Activated CD4-positive, alpha-beta T cell treated with anti-CD3 and anti-CD28 coated beads, Interleukin-2, amount 10 ng/mL, durations not matched to agents 7 days and 5 days (primary cell): Measurements from ENCODE around the gene COA8. TPM values are rescaled to one million over a fixed set of nuclear protein-coding genes. Genes with fewer than 3 reads are reported as not detected.

ENCODE experiments used
- CTCF ChIA-PET: fragments of 350-600 bp; sonication (Branson Sonifier 250); formaldehyde crosslinking; loops from one replicate; lab custom pipeline; 2021; ENCODE audit warnings: antibody characterized with exemption; lab: Charles Lee
- POLR2A ChIA-PET: fragments of 350-600 bp; sonication (Branson Sonifier 250); formaldehyde crosslinking; loops from one replicate; lab custom pipeline; 2021; ENCODE audit warnings: antibody characterized with exemption; lab: Charles Lee
- DNase-seq: peaks from one replicate; pipeline ENCODE4 v3.0.0-alpha.2; 2020
- H3K27ac Mint-ChIP-seq: one replicate; pipeline ENCODE4 v1.8.0; 2021; ENCODE audit warnings: mild to moderate bottlenecking, moderate library complexity, mixed read lengths
- H3K27me3 Mint-ChIP-seq: one replicate; pipeline ENCODE4 v1.8.0; 2021; ENCODE audit warnings: mixed read lengths
- H3K36me3 Mint-ChIP-seq: one replicate; pipeline ENCODE4 v1.8.0; 2021; ENCODE audit warnings: low read depth, mixed read lengths
- H3K4me1 Mint-ChIP-seq: one replicate; pipeline ENCODE4 v1.8.0; 2021; ENCODE audit warnings: mixed read lengths
- H3K4me3 Mint-ChIP-seq: one replicate; pipeline ENCODE4 v1.8.0; 2021; ENCODE audit warnings: mild to moderate bottlenecking, moderate library complexity, mixed read lengths
- H3K9me3 Mint-ChIP-seq: one replicate; pipeline ENCODE4 v1.8.0; 2021; ENCODE audit warnings: mixed read lengths
- total RNA-seq, 2 experiments: library from RNA; stranded (reverse); gene quantifications; one replicate each; pipeline ENCODE4 v1.2.3, GENCODE V29; 2021

COA8 gene
- total RNA-seq, 2 experiments from 2014 or later: 24.7 to 24.9 TPM

DNA sequence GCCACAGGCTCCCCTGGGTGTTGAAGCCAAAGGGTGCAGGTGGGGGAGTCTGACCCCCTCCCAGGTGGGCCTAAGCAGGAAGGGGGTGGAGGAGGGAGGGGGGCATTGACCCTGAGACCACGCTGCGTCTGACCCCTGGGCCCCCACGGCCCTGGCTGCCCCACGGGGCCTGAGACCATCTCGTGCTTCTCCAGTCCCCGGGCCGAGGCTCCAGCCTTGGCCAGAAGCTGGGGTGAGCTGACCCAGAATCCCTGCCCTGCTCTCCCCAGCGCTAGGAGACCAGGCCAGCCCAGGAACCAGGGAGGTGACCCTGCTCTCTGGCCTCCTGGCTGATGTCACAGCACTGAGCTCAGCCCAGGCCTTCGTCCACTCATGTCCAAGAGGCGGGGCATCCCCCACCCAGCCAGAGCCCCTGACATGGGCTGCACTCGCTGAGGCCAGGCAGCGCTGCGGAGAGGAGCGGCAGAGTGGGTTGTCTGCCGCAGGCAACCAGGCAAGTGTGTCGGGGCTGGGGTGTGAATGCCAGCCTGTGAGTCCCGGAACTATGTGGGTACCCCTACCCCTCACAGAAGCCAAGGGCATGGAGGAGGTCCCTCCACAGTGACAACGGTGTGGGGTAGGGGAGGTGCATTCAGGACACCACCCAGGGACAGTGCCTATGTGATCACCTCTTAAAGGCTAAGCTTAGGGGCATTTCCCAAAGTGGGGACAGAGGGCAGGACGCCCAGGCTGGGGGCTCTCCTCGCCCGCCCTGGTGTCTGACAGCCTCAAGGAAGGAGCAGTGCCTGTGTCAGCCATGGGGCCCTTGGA lies 27.5 kb upstream of the COA8 start:
- Mint-ChIP-seq H3K27ac (no peak overlapping the region), H3K27me3 (no peaks in the 10 kb centered on the region), H3K9me3 (no peaks in the 10 kb centered on the region), H3K4me1 (peaks cover 11% of the 10 kb centered on the region), H3K4me3 (no peak overlapping the region), H3K36me3 (no peaks in the 10 kb centered on the region)
- no peak for DNase-seq
- ChIA-PET CTCF (interaction anchor here (1.0 to 2.1 kb wide), 2 partner anchors 12 to 17 kb away, joined by 3 to 7 read pairs; no protein-coding TSS in a partner anchor), POLR2A (no interaction called here)

DNA sequence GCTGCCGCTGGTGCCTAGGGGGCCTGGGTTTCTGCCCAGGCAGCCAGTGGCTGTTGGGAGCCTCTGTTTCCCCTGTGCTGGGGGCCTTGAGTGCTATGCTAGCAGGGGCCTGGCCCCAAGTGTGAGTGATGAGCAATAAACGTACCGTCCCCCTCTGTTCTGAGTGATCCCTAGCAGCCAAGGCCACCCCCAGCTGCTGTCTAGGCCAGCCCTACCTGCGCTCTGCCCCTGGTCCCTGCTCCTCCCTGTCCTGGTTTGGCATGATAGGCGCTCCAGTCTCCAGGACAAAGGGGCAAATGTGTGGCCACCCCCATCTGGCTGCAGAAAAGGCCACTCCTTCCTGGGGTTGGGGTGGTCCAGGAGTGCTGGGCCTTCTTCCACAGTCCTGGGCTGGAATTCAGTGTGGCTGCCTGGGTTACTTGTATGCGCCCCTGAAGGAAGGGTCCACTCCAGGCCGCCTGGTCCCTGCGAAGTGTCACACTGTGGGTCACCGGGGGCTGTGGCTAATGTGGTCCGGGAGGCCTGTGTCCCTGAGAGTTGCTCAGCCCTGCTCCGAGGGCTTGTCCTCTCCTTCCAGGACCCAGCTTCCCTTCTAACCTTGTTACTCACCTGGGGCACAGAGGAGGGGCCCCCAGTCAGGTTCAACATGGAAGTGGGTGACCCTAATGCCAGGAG lies 26.7 kb upstream of the COA8 start:
- ChIA-PET CTCF (interaction anchor here (0.6 to 2.1 kb wide), 3 partner anchors 15 to 21 kb away, joined by 3 to 7 read pairs (median 3); no protein-coding TSS in a partner anchor), POLR2A (no interaction called here)
- DNase-seq: no peak
- Mint-ChIP-seq H3K27ac (no peak overlapping the region), H3K27me3 (no peaks in the 10 kb centered on the region), H3K4me3 (no peak overlapping the region), H3K36me3 (no peaks in the 10 kb centered on the region), H3K4me1 (peaks cover 7% of the 10 kb centered on the region), H3K9me3 (no peaks in the 10 kb centered on the region)

DNA sequence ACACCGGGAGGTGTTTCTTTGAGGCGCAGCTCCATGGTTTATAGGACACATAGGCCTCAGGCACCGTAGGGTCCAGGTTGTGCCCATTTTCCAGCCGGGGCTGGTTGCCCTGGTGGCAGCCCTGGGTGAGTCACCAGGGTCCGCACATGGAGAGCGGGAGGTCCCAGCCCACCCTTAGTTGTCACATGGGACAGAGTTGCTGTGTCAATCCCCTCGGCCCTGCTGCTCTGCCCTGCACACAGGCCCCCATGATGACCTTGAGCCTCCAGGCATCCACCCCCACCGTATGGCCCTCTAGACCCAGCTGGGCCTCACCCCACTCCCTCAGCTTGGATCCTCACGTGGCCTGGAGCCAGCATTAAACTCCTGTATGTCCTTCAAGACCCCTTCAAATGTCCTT lies 26.1 kb upstream of the COA8 start:
- Mint-ChIP-seq H3K9me3 (no peaks in the 10 kb centered on the region), H3K4me1 (peaks cover under 1% of the 10 kb centered on the region), H3K27ac (no peak overlapping the region), H3K36me3 (no peaks in the 10 kb centered on the region), H3K4me3 (no peak overlapping the region), H3K27me3 (no peaks in the 10 kb centered on the region)
- no peak for DNase-seq
- ChIA-PET CTCF (interaction anchor here (1.3 kb wide), 1 partner anchor 16 kb away, joined by 3 read pairs; no protein-coding TSS in a partner anchor), POLR2A (no interaction called here)

DNA sequence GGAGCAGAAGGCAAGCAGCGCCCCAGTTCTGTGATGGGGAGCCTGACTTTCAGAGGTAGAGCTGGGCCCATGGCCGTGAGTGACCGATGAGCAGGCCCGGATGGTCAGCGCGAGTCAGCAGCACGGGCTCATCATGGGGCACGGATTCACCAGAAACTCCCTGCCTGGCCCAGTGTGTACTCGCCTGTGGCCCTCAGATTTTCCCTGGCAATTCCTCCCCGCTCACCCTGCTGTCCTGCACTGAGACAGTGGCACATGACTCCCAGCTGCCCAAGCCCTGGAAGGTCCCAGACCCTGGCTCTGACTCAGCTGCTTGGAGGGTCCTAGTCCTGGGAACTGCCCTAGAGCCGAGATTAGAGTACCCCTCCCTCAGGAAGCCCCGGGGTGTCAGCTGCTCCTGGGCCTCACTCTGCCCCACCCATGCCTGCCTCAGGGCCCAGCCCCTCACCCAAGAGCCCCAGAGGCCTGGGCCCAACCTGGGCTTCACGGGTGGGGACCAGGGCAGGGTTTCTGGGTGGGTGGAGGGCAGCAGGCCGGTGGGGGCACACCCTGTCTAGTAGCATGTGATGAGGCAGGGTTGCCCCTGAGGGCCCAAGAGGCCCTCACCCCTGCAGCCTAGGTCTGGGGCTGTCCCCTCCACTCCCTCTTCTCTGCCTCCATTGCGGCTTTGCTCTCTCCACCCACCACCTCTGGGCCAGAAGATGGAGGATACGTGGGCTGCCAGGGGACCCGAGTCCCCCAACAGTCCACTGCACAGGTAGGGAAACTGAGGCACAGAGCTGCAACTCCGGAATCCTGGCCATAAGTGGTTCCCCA lies 25.4 kb upstream of the COA8 start:
- CTCF ChIA-PET: interaction anchor here (1.3 kb wide), 1 partner anchor 16 kb away, joined by 3 read pairs; no protein-coding TSS in a partner anchor
- no peak for DNase-seq
- POLR2A ChIA-PET: no interaction called here
- Mint-ChIP-seq H3K4me3 (no peak overlapping the region), H3K27me3 (no peaks in the 10 kb centered on the region), H3K27ac (no peak overlapping the region), H3K9me3 (no peaks in the 10 kb centered on the region), H3K4me1 (no peaks in the 10 kb centered on the region), H3K36me3 (no peaks in the 10 kb centered on the region)

DNA sequence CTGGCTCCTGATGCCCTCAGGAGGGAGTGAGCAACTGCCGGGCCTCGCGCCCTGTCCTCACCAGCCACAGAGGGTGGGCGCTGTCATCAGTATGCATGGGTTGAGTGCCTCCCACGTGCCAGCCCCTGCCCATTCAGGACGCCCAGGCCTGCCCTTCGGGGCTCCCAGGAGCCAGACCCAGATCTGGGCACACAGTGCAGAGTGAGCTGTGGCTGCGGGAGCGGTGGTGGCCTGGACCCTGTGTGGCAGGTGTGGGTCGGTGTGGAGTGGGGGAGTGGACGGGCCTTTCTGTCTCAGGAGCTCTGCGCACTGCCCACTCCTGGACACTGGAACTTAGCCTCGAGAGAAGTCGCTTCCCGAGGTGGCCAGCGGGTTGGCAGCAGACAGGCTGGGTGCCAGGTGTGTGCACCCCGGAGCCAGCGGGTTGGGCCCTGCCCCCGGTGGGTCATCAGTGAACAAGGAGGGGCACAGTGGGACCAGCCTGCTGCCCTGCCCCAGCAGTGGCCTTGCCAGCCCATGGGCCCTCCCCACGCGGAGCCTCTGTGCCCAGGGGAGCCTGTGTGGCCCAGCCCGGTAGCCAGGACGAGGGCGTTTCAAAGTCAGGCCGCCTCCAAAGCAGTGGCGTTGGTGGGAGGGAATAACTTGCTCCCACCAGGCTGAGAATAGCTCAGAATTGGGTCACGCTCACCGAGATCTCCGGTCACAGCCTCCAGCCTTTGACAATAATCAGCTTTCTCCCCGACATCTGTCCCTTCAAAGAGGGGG lies 24.3 kb upstream of the COA8 start:
- Mint-ChIP-seq H3K36me3 (no peaks in the 10 kb centered on the region), H3K4me3 (no peak overlapping the region), H3K9me3 (no peaks in the 10 kb centered on the region), H3K27ac (no peak overlapping the region), H3K4me1 (no peaks in the 10 kb centered on the region), H3K27me3 (no peaks in the 10 kb centered on the region)
- ChIA-PET POLR2A (no interaction called here), CTCF (interaction anchor here (1.0 kb wide), 1 partner anchor 9 kb away, joined by 6 read pairs; no protein-coding TSS in a partner anchor)
- no peak for DNase-seq

DNA sequence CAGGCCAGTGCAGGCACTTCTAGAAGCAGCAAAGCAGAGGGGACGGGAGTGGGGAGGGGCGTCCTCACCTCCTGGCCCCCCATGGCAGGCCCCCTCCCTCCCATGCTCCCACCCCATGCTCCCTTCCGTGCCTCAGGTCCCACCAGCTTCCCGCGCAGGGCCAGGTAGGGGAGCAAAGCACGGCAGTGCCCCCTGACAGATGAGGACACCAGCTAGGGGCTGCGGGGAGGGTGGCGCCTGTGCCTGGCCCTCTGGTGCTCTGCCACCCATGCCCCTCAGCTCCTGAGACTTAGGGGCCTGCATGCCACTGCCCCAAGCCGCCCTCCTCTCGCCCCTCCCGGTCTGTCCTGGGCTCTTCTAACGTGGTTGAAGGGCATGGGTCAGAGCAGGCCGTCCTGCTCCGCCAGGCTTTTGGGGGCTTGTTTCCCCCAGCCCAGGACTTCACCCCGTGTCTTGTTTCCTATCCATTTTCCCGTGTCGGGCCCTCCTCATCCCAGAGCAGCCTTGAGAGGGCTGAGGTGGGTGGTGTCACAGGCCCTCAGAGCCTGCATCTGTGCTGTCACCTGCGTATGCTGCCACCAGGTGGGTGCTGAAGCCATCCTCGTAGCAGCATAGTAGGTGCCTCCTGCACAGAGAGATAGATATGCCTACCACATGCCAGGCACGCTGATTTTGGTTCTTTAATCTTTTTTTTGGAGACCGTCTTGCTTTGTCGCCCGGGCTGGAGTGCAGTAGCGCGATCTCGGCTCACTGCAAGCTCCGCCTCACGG lies 23.5 kb upstream of the COA8 start:
- CTCF ChIA-PET: interaction anchor here (1.0 kb wide), 1 partner anchor 8 kb away, joined by 6 read pairs; no protein-coding TSS in a partner anchor
- H3K27me3 Mint-ChIP-seq: no peaks in the 10 kb centered on the region
- POLR2A ChIA-PET: no interaction called here

DNA sequence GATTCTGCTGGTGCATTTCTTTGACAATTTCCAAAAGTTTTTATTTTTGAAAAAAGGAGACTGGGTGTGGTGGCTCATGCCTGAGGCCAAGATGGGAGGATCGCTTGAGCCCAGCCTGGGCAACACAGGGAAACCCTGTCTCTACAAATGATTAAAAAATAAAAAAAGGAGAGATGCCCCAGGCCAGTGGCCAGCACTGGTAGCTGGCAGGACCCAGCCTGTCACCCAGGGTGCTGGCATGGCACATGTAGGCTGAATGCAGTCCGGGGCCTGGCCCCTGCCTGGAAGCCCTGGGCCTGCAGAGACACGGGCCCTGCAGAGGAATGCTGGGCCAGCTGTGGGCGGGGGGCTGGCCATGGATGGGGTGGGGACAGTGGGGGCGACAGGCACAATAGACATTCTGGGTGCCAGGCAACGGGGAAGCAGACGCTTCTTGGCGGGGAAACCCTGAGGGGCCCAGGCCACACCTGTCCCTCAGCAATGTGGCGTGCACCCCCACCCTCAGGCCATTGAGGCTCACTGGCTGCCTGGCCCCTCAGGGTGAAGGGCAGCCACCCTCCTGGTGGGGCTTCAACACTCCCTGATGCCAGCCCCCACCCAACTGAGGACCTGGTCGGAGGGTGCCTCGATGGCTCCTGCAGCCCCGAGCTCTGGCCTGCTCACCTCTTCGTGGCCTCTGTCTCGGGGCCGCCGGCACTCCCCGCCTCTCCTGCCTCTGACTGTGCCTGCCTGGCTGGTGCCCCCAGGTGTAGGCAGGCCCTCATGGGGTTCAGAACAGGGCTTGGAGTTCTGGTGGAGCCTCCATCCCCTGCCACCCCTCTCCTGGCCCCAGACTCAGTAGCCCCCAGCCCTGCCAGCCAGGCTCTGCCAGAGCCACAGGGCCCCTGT lies 21.7 kb upstream of the COA8 start:
- Mint-ChIP-seq H3K4me3 (no peak overlapping the region), H3K9me3 (no peaks in the 10 kb centered on the region), H3K27me3 (no peaks in the 10 kb centered on the region), H3K36me3 (no peaks in the 10 kb centered on the region), H3K27ac (no peak overlapping the region), H3K4me1 (no peaks in the 10 kb centered on the region)
- ChIA-PET POLR2A (no interaction called here), CTCF (interaction anchor here (1.1 kb wide), 1 partner anchor 21 kb away, joined by 3 read pairs; no protein-coding TSS in a partner anchor)
- DNase-seq: no peak

More for the DNA sequence above, 23.5 kb upstream of the COA8 start:
- H3K9me3 Mint-ChIP-seq: no peaks in the 10 kb centered on the region
- no peaks in the 10 kb centered on the region for H3K36me3 Mint-ChIP-seq
- DNase-seq: no peak
- H3K27ac Mint-ChIP-seq: no peak overlapping the region
- no peaks in the 10 kb centered on the region for H3K4me1 Mint-ChIP-seq
- no peak overlapping the region for H3K4me3 Mint-ChIP-seq

DNA sequence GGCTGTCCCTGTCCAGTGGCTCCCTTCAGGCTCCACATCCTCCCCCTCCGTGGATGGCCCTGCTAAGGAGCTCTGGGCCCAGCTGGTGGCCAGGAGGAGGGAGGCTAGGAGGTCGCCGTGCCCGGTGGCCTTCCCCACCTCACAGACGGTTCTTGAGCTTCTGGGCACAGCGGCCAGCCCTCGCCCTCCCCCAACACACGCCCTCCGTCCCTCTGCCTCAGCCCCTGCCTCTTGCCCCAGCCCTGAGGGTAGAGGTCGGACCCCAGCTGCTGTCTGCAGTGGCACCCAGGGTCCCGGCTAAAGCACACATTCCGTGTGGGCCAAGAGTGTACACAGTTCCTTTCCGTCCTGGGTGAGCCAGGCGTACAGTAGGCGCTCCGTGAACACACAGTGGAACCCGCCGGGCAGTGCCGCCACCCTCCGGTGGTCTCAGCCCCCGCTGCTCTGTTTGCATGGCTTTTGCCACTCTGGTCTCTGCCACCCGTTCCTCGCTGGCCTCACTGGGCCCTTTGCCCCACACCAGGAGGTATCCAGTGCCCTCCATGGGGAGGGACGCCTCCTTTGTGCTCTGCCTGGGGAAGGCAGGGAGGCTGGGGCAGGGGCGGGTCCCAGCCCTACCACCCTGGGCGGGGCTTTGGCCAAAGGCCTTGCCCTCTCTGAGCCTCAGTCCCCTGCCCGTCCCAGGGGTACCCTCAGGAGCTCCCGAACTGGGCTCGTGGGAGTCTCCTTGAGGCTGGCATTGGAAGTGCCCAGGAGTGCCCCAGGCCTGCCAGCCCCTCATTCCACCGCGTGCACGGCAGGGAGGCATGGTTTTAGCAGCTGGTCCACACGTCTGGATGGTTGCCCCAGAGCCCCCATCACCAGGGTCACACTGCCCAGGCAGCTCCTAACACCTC lies 20.8 kb upstream of the COA8 start:
- no peak for DNase-seq
- Mint-ChIP-seq H3K27ac (no peak overlapping the region), H3K27me3 (no peaks in the 10 kb centered on the region), H3K4me3 (no peak overlapping the region), H3K4me1 (no peaks in the 10 kb centered on the region), H3K36me3 (no peaks in the 10 kb centered on the region), H3K9me3 (no peaks in the 10 kb centered on the region)
- CTCF ChIA-PET: interaction anchor here (1.1 kb wide), 1 partner anchor 22 kb away, joined by 3 read pairs; no protein-coding TSS in a partner anchor
- POLR2A ChIA-PET: no interaction called here

DNA sequence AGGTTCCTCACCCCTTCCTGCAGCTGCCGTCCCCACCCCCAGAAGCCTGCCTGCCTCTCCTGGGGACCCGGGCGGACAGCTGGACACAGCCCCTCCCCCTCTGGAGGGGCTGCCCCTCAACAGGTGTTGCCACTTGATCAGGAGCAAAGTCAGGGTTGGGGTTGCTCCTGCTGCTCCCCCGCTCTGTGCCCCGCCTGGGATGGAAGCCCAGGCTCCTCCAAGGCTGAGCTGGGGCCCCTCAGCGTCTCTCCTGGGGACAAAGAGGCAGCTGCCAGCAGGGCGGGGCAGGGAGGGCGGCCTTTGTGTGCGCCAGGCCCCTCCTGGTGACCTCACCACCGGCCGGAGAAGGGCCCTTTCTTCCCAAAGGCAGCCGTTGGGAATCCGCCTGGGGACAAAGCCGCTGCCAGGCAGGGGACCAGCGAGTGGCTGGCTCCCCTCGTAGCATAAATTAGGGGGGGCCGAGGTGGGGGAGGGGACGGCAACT lies 20.1 kb upstream of the COA8 start:
- no peak overlapping the region for H3K4me3 Mint-ChIP-seq
- POLR2A ChIA-PET: no interaction called here
- no peaks in the 10 kb centered on the region for H3K4me1 Mint-ChIP-seq
- no peak overlapping the region for H3K27ac Mint-ChIP-seq
- no peak for DNase-seq
- CTCF ChIA-PET: interaction anchor here (0.6 to 1.6 kb wide), 2 partner anchors 21 to 24 kb away, joined by 3 to 4 read pairs; no protein-coding TSS in a partner anchor
- H3K27me3 Mint-ChIP-seq: no peaks in the 10 kb centered on the region
- no peaks in the 10 kb centered on the region for H3K9me3 Mint-ChIP-seq
- no peaks in the 10 kb centered on the region for H3K36me3 Mint-ChIP-seq

DNA sequence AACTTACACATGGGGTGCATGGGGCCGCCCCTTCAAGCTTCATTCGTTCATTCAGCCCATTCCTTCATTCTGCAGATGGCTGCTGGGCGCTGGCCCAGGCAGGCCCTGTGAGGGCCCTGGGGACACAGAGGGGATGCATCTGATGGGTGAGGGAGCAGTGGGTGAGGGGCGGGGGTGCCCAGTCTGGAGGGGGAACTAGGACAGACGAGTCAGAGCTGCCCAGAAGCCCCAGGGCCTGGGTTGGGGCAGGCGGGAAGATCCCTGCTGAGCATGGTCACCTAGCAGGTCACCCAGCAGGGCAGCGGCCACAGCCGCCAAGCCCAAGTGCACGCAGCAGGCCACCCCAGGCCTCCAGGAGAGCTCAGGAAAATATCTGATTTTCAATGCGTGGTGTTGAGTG lies 19.6 kb upstream of the COA8 start:
- POLR2A ChIA-PET: no interaction called here

More for the DNA sequence above, 19.6 kb upstream of the COA8 start:
- H3K4me3 Mint-ChIP-seq: no peak overlapping the region
- no peak overlapping the region for H3K27ac Mint-ChIP-seq
- H3K9me3 Mint-ChIP-seq: no peaks in the 10 kb centered on the region
- CTCF ChIA-PET: interaction anchor here (0.6 to 1.6 kb wide), 2 partner anchors 21 to 25 kb away, joined by 3 to 4 read pairs; no protein-coding TSS in a partner anchor
- DNase-seq: no peak
- no peaks in the 10 kb centered on the region for H3K27me3 Mint-ChIP-seq
- H3K4me1 Mint-ChIP-seq: no peaks in the 10 kb centered on the region
- H3K36me3 Mint-ChIP-seq: no peaks in the 10 kb centered on the region
